Measurements from ENCODE around the gene LRP1B.

- no peak for TF ChIP-seq CTCF (IDR thresholded peaks at IDR 0.05)
- no peak for TF ChIP-seq STAT6 (CRISPR knock-in tag; conservative IDR thresholded peaks at IDR 0.05; ENCODE audit: low read depth)
- TF ChIP-seq ZNF512 (CRISPR knock-in tag; IDR thresholded peaks at IDR 0.05; ENCODE audit: borderline replicate concordance), result no peak
- TF ChIP-seq TEAD4 (CRISPR knock-in tag; IDR thresholded peaks at IDR 0.05), result no peak
- no peak for TF ChIP-seq ZNF425 (CRISPR knock-in tag; conservative IDR thresholded peaks at IDR 0.05)
Observed at GRCh38 chr2:141063406-141063805, 1067.4 kb downstream of the LRP1B start.

All from WTC11 (cell line).